H1 (cell line): ENCODE results near the gene AKAP8. TPM values are rescaled to one million over a fixed set of nuclear protein-coding genes. Genes with fewer than 3 reads are reported as not detected.

Experiments
- BRCA1 ChIP-seq: IDR thresholded peaks from 2 replicates; pipeline ENCODE4 v1.6.1; 2012; ENCODE audit warnings: low read depth, low read length, improper control_type of control experiment
- CHD2 ChIP-seq: IDR thresholded peaks from 2 replicates; pipeline ENCODE4 v1.6.1; 2012; ENCODE audit warnings: low read length, improper control_type of control experiment
- EZH2 ChIP-seq: fragments of 200-600 bp; sonication (generic); IDR thresholded peaks from 2 replicates; pipeline ENCODE4 v1.7.1; 2012; ENCODE audit warnings: low read depth, mild to moderate bottlenecking, moderate library complexity, low read length, inconsistent platforms; ENCODE audit not compliant: severe bottlenecking
- MAFK ChIP-seq: IDR thresholded peaks from 2 replicates; pipeline ENCODE4 v1.6.1; 2012; ENCODE audit warnings: low read depth, mild to moderate bottlenecking, improper control_type of control experiment, low read length
- NRF1 ChIP-seq: IDR thresholded peaks from 2 replicates; pipeline ENCODE4 v1.6.1; 2011; ENCODE audit warnings: mild to moderate bottlenecking, low read depth, low read length, improper control_type of control experiment
- RBBP5 ChIP-seq: IDR thresholded peaks from 2 replicates; pipeline ENCODE4 v1.7.1; 2012; ENCODE audit warnings: low read depth, mild to moderate bottlenecking, inconsistent platforms, low read length, moderate library complexity, borderline replicate concordance
- SIRT6 ChIP-seq: IDR thresholded peaks from one replicate; pipeline ENCODE4 v1.7.1; 2012; ENCODE audit warnings: low read length, inconsistent platforms
- TAF1 ChIP-seq: IDR thresholded peaks from 2 replicates; pipeline ENCODE4 v1.6.1; 2011; ENCODE audit warnings: mild to moderate bottlenecking, low read depth, low read length
- TAF7 ChIP-seq: optimal IDR thresholded peaks from 2 replicates; pipeline ENCODE3; 2011; ENCODE audit warnings: low read depth, mild to moderate bottlenecking, inconsistent platforms, low read length, moderate library complexity, borderline replicate concordance
- YY1 ChIP-seq: IDR thresholded peaks from 2 replicates; pipeline ENCODE4 v1.6.1; 2011; ENCODE audit warnings: low read depth, mild to moderate bottlenecking, low read length
- ZNF274 ChIP-seq: IDR thresholded peaks from 2 replicates; pipeline ENCODE4 v1.7.0; 2012; ENCODE audit warnings: low read length, borderline replicate concordance; ENCODE audit errors: extremely low read depth
- polyA plus RNA-seq, 7 experiments: library from polyadenylated mRNA; depleted of rRNA in 3 of 7; stranded (reverse) in 5 of 7; unstranded in 2 of 7; fragments of >200 nt in 5 of 7; fragments of 200-250 nt in 2 of 7; gene quantifications; 1 replicate in 5 of 7; 2 replicates in 1 of 7; 4 replicates in 1 of 7; pipeline versions ENCODE4 v1.2.1 to v1.2.3, GENCODE V29; 2011 to 2013; ENCODE audit warnings: missing spikeins in 2 of 7, mixed read lengths in 2 of 7
- total RNA-seq: library from RNA; stranded (reverse); fragmentation: NEBNext Ultra II Directional; extraction: Animal tissue kit (Norgen Biotek cat#: 25700); gene quantifications from 2 replicates; pipeline ENCODE4 v1.2.1, GENCODE V29; 2021
- TF ChIP-seq, protein P1 (sequence below): IDR thresholded peaks from 2 replicates; pipeline ENCODE4 v1.6.1; 2012; ENCODE audit warnings: low read length, inconsistent platforms

Gene AKAP8
- total and polyA plus RNA-seq, 2 of the 8 experiments (the other 6 are each of a cell fraction or from before 2014, with no cell fraction given), result 17.0 to 41.0 TPM

DNA sequence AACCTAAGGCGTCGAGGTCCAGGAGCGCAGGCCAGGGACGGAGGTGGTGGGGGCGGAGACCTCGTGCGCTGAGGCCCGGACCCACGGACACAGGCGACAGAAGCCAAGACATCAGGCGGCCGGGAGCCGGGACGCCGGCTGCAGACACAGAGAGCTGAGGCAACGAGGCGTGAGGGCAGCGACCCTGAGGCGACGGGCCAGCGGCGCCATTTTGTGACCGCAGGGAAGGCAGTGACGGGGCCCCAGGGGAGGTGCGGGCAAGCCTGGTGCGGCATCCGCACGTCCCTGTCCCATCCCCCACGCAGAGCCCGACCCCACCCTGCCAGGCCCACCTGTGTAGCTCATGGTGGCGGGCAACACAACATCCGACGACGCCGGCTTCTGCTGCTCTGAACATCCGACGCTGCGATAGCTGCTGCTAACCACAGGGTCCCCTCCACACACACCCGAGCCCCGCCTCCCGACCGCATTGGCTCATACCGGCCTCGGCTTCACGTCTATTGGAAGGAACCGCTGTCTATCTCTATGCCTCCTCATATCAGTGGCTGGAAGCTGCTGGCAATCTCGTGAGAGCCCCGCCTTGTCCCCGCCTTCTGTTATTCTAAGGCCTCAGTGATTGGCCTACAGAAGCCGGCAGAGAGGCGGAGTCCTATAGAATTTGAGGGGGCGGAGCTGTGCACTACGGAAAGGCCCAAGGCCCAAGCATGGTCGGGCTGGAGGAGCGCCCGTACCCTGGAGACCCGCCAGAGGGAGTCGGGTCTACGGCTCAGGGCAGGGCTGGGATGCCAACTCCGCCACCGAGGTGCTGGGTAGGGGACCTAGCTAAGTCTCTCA is 39.2 kb upstream of the AKAP8 start, which contains the start of gene AKAP8L (continued):
- TF ChIP-seq, protein P1, sequence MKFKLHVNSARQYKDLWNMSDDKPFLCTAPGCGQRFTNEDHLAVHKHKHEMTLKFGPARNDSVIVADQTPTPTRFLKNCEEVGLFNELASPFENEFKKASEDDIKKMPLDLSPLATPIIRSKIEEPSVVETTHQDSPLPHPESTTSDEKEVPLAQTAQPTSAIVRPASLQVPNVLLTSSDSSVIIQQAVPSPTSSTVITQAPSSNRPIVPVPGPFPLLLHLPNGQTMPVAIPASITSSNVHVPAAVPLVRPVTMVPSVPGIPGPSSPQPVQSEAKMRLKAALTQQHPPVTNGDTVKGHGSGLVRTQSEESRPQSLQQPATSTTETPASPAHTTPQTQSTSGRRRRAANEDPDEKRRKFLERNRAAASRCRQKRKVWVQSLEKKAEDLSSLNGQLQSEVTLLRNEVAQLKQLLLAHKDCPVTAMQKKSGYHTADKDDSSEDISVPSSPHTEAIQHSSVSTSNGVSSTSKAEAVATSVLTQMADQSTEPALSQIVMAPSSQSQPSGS, result 0 out of 2 replicates have a peak, but pooled peaks have one; percentile 46
- no peak for TF ChIP-seq RBBP5
- TF ChIP-seq SIRT6, result no peak
- TF ChIP-seq TAF1, result peak; percentile 95
- no peak for TF ChIP-seq NRF1
- TF ChIP-seq EZH2, result no peak
- TF ChIP-seq CHD2, result peak; percentile 97
- TF ChIP-seq YY1, result peak; percentile 95
- no peak for TF ChIP-seq ZNF274
- peak; percentile 53 for TF ChIP-seq TAF7
- TF ChIP-seq MAFK, result no peak
- no peak for TF ChIP-seq BRCA1
